ENCODE measurements around the gene CBX6.

Gene CBX6

DNA sequence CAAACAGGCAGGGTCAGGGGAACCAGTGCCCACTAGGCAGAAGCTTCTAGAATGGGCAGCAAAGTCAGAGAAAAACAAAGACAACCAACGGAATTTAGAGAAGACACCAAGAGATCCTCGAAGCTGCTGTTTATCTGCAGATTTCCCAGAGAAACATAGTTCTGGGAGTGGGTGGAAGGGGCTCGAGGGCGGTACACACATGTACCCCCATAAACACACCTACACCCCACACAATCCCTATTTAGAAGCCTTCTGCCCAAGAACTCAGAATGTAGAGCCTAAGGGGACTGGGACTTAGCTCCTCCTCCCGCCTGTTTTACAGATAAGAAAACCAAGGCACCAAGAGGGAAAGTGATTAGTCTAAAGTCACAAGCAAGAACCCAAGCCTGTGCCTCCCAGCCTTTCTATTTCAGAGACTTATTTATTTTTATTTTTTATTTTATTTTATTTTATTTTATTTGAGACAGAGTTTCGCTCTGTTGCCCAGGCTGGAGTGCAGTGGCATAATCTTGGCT is 34.5 kb downstream of the CBX6 start:
- DNase-seq = no peak

DNA sequence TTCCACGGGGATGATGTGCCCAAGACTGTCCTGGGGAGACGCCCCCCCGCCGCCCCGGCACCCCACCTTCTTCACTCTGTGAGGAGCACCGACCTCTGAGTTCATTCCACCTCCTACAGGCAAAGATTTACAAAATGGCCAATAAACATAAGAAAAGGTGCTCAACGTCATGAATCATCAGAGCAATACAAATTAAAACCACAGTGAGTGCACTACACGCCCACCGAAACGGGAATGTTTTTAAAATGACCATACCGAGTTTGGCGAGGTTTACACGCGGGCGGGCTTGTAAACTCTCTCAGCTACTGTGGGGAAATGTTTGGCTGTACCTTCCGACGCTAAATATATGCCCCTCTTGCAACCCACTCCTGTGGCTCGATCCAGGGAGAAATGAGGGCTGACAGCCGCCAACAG is 36.1 kb downstream of the CBX6 start:
- no peak for DNase-seq

GRCh38 chr22:38834991-38835390 is 37.0 kb downstream of the CBX6 start:
- no peak for DNase-seq

- no peak for DNase-seq
Observed at GRCh38 chr22:38834215-38834953, 37.6 kb downstream of the CBX6 start.

GRCh38 chr22:38833061-38833460 is 39.0 kb downstream of the CBX6 start:
- DNase-seq = no peak

- DNase-seq = no peak
Observed at GRCh38 chr22:38832005-38832978, 39.7 kb downstream of the CBX6 start.

GRCh38 chr22:38831166-38831945 is 40.7 kb downstream of the CBX6 start:
- DNase-seq = no peak

GRCh38 chr22:38830845-38831108 is 41.2 kb downstream of the CBX6 start:
- DNase-seq = no peak

DNA sequence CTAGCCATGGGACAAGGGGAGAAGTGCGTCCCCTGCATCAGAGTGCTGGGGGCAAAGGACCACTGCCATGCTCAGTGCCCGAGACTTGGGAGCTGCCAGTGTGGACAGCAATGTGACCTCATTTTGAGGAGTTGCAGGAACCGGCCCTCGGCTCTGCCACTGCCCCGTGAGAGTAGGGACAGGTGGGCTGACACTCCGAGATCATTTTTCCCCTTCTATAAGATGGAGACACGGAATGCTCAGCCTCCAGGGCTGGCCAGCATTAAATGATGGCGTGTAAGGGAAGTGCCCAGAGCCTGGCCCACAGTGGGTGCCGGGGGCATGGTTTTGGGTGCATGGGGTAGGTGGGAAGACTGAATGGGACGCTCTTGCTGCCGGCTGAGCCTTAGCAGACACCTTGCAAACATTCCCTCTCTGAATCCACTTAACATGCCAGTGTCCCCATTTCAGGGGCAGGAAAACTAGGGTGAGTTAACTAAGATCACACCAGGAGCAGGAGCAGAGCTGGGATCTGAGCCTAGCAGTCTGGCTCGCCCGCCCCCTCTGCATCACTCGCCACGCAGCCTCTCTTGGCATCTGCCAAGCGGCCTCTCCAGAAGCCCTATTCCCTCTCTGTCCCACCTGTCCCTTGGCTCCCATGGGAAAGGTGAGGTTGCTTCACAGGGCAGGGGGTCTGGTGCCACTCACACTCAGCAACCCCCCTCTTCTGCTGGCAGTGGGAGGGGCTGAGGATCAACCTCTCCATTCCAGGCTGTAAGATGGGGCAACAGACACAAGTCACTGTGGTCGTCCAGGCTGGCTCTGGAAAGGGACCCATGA is 41.8 kb downstream of the CBX6 start:
- DNase-seq = no peak

DNA sequence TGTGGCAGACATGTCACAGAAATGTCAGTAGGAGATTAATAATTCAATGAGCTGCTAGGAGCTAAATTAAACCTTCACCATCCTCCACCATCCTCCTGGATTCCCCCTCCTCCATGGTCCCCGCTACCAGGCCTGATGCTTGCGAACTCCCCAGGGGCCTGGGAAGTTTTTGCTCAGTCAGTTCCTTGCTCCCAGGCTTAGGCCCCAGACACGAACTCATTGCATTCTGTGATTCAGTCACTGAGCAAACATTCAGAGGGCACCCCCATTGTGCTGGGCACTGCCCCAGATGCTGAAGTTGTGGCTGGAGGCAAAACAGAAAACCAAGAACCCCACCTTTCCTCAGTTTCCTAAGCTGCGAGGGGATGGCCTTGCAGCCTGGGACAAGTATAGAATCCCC is 42.5 kb downstream of the CBX6 start:
- no peak for DNase-seq

DNA sequence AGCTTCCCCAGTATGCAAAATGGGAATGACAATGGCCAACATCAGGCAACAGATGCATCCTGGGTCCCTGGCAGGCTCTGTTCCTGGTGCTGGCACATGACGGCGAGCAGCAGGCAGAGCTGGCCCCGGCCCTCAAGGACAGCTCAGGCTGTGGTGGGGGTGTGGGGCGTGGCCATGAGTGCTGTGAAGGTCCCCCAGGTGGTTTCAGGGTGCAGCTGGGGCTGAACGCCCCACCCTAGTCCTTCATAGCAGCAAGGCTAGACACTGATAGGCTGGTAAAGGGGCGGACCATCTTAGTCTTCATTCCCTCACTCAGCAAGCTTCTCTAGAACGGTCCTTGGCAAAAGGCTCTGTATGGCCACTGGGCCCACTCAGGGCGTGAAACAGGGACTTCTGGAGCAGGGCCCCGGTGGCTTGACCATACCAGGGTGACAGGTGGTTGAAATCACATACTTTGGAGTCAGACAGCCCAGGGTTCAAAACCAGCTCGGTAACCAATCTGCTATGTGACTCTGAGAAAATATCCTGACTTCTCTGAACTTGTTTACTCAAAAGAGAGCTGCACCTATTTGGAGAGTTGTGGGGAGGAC is 43.3 kb downstream of the CBX6 start:
- no peak for DNase-seq

DNA sequence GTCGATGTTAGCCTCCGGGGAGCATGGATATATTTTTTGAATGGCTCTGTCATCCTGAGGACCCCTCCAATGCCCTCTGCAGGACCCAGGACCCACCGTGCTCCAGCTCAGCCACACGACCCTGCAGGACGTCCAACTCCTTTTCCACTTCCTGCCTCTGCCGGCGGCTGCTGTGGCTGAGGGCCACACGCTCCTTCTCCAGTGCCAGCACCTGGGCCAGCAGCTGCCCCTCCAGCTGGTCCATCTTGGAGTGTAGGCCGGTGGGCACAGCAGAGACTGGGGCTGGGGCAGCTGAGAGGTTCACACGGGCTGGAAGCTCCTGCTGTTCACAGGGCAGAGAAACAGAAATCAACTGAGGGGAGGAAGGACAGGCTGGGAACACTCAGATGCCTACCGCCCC is 43.8 kb downstream of the CBX6 start:
- DNase-seq = no peak

DNA sequence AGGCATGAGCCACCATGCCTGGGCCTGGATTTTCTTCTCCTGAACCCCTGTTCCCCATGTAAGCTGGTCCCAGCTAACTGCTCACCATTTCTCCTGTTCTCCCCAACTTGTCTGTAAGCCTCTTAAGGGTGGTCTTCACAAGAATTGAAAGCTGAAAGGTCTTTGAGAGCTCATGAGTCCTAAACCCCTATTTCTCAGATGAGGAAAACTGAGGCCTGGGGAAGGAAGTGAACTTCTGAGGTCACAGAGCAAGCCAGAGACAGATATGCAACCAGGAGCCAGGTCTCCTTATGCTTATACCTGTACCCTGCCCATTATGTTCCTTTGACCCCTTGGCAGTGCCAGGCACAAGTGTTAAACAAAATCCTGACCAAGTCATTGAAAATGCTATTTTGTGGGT is 44.5 kb downstream of the CBX6 start:
- DNase-seq = no peak

GRCh38 chr22:38826801-38827200 is 45.2 kb downstream of the CBX6 start:
- DNase-seq = no peak

- DNase-seq = no peak
Observed at GRCh38 chr22:38826386-38826785, 45.6 kb downstream of the CBX6 start.

DNA sequence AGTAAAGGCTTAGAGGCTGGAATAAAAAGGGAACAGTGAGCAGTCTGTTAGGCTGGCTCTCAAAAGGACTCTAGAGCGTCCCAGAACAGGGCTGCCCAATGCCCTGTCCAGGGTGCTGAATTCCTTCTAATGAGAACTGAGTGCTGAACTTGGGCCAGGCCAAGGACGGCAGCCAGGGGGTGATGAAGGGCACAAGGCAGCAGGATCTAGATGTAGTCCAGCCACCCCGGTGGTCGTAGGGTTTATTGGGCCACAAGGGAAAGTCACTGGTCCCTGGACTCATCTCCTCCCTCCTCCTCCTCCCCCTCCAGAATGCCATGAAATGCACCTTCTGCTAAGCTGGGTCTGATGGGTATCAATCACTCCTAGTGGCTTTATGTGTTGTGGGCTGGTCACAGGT is 47.4 kb downstream of the CBX6 start:
- peak; percentile 64 for DNase-seq

GRCh38 chr22:38823637-38824036 is 48.4 kb downstream of the CBX6 start:
- DNase-seq = no peak

DNA sequence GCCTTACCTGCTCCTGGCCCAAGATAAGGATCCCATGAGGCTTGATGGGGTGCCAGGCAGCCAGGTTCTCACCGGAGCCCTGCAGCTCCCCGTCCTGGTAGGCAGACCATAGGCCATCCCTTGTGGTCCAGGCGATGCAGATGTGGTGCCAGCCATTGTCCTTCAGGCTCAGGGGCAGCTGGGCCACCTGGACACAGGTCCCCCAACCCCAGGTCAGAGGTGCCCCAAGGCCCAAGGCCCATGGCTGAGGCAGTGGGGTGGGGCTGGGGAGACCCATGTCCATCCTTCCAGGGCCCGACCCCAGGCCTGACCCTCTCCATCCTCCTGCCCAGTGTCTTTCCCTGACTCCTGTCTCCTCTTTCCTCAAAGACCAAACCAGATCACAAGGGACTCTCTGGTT is 48.9 kb downstream of the CBX6 start:
- no peak for DNase-seq

DNA sequence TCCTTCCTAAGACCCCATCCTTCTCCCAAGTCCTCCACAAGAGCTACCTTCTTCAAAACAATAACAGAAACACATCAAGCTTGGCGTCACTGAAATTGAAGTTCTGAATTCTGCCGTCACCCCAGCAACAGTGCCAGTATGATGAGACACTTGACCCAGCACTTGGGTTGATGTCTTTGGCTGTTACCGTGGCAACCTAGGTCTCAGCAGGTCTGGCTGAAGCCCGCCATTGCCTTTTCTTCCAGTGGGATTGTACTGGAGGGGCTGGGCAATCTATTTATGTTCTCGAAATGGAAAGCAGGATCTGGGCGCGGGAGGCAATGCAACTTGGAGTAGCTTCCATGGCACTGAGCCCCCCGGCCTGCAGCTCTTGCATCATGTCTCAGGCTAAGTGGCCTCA is 52.0 kb downstream of the CBX6 start:
- no peak for DNase-seq

GRCh38 chr22:38819387-38819940 is 52.6 kb downstream of the CBX6 start:
- no peak for DNase-seq

GRCh38 chr22:38817196-38817595 is 54.8 kb downstream of the CBX6 start:
- no peak for DNase-seq

DNA sequence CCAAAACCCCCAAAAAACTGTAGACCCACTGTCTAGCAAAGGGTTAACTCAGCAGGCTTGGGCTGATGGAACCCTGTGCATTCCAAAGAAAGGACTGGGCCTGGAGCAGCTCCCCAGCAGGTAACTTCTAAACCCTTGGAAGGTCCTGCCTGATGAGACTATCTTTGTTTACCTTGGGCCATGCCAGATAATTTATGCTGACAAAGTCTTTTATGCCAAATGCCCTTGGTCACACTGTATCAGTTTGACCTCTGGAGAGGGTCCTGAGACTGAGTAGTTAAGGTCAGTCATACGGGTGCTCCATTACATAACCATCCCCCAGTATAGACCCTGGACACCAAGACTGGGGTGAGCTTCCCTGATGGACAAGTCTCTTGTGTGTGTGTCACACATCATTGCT is 56.2 kb downstream of the CBX6 start:
- DNase-seq = no peak

Data from activated CD8-positive, alpha-beta memory T cell treated with anti-CD3 and anti-CD28 coated beads, Interleukin-2, amount 50 U/mL, for 48 hours (primary cell).